ENCODE results near the gene GPR152.

DNA sequence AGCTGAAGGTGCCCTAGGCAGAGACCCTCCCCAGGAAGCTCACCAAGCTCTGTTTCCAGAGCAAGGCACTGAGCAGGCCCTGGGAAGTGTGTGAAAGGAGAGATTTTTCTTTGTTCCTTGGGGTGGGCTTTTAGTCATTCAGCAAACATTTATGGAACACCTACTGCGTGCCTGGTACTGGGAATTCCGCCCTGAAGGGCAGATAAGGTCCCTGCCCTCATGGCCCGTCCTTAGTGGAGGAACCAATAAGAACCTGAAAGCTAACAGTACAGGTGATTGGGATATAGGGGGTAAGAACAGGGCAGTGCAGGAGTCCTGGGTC is 12.6 kb upstream of the GPR152 start:
- TF ChIP-seq, protein P1, sequence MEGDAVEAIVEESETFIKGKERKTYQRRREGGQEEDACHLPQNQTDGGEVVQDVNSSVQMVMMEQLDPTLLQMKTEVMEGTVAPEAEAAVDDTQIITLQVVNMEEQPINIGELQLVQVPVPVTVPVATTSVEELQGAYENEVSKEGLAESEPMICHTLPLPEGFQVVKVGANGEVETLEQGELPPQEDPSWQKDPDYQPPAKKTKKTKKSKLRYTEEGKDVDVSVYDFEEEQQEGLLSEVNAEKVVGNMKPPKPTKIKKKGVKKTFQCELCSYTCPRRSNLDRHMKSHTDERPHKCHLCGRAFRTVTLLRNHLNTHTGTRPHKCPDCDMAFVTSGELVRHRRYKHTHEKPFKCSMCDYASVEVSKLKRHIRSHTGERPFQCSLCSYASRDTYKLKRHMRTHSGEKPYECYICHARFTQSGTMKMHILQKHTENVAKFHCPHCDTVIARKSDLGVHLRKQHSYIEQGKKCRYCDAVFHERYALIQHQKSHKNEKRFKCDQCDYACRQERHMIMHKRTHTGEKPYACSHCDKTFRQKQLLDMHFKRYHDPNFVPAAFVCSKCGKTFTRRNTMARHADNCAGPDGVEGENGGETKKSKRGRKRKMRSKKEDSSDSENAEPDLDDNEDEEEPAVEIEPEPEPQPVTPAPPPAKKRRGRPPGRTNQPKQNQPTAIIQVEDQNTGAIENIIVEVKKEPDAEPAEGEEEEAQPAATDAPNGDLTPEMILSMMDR (conservative IDR thresholded peaks at IDR 0.05 in 1 of 2, IDR thresholded peaks at IDR 0.05 in 1 of 2; ENCODE audit: extremely low read depth in 1 of 2, insufficient read depth in 1 of 2, low read depth in 1 of 2, low read length in 2 of 2): no peak
- no peak for TF ChIP-seq EZH2 (IDR thresholded peaks at IDR 0.05; ENCODE audit: borderline replicate concordance, low read length)
